GM19043 (cell line): Measurements from ENCODE around the gene CEACAM4.
"Not testable (repeated sequence)": the region's sequence is repeated elsewhere in the genome, so short reads cannot be mapped to it uniquely, and the experiment has no call there.

ENCODE experiments used
- ATAC-seq: cut with Tn5 transposase; IDR thresholded peaks from one replicate; pipeline ENCODE4 v1.9.1; 2021; ENCODE audit warnings: low read depth; ENCODE audit not compliant: unreplicated experiment

CEACAM4 gene

DNA sequence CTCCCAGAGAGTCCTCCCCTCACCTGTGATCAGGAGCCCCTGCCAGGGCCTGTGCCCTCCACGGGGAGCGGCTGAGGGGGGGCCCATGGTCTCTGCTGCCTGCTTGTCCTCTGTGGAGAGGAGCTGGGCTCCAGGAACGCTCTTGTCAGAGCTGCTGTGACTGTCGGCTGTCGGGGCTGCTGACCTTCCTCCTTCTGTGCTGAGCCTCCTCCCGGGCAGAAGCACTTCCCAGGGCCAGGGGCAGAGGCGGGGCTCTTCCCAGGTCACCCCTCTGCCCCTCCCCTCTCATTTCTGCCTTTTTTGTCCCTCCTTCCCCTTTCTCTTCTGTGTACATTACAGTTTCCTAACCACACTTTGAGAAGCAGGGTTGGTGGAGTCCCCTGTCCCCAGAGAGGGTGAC lies at the start of gene CEACAM4:
CEACAM4 (minus strand) TSS at position 198 of the 400 bp plus-strand sequence; CDS start at position 87, 111 bp downstream.
- ATAC-seq = no peak

DNA sequence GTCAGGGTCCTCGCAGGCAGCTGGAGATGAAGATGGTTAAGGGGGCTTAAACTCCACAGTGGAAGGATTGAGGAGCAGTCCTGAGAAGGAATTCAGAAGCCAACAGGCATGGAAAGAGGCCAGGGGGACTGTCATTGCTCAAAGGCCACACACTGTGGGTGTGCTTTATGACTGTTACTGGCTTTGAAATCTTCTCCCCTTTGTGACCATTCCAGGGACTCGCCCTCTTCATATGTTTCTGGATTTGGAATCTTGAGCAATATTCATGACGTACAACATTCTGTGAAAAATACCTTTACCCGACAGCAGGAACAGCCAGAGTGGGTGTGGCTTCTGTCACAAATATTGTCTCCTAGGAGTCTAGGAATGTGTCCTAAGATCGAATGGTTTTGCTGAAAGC lies 44.6 kb upstream of the CEACAM4 start:
- ATAC-seq = no peak

DNA sequence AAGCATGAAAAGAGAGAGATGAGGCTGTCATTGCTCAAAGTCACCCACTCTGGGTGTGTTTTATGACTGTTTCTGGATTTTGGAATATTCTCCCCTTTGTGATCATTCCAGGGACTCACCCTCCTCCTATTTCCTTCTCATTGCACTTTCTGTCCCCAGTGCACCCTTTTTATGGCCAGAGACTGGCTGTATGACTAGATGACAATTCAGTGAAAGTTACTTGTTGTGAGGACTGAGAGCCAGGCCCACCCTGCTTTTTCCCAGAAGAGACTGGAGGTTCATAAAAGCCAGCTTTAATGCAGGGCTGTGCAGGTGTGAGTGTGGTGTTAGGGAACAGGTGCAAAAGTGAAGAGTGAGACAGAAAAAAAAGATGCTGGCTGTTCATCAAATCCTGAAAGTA lies 43.9 kb upstream of the CEACAM4 start:
- no peak for ATAC-seq

DNA sequence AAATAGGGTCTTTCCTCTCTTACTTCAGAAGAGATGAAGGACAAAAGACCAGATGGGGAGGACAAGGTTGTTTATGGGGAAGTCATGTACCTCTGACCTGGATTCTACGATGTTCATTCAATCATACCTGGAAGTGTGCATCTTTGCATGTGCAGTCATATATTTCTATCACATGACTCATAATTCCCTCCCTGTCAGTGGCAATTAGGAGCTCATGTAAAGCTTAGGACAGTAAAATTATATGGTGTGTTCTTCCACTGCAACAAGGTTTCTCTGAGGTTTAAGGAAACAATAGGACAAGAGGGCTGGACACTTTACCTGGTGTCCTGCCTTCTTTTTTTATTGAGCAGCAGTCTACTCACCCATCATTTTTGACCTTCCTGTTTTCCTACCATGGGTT lies 41.4 kb upstream of the CEACAM4 start:
- no peak for ATAC-seq

DNA sequence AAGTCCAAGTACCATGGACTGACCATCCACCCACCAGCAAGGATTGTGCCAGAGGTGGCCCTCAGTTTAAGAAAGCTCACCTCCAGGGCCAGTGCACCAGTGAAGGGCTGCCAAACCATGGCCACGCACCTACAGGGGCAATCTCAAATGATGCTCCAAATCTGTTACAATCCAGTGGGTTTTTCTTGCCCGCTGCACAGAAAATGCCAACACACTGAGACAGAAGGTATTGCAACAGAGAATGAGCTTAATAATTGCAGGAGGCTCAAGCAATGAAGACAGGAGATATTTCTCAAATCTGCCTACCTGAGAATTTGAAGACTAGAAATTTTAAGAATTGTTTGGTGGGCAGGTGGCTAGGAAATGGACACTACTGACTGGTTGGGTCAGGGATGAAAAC lies 39.2 kb upstream of the CEACAM4 start:
- no peak for ATAC-seq

DNA sequence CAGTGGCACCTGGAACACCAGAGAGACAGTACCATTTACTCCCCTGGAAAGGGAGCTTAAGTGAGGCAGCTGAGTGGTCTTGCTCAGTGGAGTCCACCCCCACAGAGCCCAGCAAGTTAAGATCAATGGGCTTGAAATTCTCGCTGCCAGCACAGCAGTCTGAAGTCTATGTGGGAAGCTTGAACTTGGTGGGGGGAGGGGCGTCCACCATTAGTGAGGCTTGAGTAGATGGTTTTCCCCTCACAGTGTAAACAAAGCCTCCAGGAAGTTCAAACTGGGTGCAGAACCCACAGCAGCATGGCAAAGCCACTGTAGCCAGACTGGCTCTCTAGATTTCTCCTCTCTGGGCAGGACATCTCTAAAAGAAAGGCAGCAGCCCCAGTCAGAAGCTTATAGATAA lies 30.3 kb upstream of the CEACAM4 start:
- ATAC-seq = no peak

DNA sequence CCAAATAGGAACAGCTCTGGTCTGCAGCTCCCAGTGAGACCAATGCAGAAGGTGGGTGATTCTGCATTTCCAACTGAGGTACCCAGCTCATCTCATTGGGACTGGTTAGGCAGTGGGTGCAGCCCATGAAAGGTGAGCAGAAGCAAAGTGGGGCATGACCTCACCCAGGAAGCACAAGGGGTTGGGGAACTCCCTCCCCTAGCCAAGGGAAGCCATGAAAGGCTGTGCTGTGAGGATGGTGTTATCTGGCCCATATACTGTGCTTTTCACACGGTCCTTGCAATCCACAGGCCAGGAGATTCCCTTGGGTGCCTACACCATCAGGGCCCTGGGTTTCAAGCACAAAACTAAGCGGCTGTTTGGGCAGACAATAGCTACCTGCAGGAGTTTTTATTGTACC lies 29.9 kb upstream of the CEACAM4 start:
- not testable (repeated sequence) for ATAC-seq

DNA sequence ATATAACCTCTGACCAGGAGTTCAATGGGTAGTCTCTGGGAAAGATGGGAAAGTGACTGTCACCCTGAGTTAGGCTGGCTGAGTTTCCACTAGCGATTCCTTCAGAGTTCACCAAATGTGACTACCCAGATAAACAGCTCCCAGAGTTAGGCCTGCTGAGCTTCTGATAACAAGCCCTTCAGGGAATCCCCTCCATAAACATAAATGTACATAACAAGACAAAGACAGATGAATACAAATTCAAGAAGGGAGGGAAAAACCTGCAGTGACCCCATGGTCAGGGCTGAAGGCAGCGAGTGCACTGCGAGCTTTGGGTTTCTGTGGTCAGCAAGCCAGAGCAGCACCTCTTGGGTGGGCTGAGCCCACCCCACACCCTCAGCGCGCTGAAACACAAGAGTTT lies 25.4 kb upstream of the CEACAM4 start:
- no peak for ATAC-seq

DNA sequence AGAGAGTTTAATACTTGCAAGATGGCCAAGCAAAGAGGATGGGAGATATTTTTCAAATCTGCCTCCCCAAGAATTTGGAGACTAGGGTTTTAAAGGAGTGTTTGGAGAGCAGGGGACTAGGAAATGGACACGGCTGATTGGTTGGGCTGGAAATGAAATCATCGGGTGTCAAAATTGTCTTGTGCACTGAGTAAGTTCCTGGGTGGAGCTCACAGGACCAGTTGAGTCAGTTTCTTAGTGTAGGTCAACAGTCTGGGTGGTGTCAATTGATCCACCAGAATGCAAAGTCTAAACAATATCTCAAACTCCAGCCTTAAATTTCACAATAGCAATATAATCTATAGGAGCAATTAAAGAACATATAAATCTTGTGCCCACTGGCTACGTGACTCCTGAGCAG lies 23.0 kb upstream of the CEACAM4 start:
- no peak for ATAC-seq

DNA sequence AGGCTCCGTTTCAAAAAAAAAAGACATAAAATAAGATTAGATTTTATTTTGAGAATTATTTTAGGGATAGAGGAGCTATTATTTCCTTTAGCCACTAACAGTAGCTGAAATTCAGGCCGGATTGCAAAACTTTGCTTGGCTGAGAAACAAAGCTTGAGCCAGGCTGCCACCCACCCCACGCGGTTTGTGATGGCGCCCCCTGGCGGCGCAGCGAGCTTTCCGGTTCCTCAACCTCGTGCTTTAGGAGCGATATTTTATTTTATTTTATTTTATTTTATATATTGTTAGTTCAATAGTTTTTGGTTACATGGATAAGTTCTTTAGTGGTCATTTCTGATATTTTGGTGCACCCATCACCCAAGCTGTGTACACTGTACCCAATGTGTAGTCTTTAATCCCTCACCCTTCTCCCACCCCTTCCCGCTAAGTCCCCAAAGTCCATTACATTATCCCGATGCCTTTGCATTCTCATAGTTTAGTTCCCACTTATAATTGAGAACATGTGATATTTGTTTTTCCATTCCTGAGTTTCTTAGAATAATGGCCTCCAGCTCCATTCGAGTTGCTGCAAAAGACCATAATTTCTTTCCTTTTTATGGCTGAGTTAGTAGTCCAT lies 19.8 kb upstream of the CEACAM4 start:
- no peak for ATAC-seq

DNA sequence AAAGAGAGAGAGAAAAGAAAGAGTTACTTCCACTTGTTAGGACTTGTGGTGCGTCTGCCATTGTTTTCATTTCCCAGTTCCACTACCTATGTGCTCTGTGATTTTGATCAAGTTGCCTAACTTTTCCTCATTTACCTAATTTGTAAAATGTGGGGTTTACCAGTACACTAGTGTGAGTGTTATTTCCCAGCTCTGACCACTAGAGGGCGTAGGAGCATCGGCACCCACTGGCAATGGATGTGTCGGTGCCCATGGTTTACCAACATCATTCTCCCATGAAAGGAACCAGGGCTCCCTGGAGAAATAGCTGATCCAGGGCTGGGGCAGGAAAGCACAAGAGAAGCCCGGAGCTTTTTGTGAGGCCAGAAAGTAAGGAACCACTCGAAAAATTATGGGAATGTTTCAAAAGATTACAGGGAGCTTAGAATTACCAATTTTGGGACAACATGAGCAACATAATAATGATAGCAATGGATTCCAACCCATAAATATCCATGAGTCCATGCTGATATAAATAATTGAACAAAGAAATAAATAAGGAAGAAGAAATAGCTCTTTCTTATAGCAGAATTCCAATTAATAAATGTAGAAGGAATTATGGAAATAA lies 15.1 kb upstream of the CEACAM4 start:
- no peak for ATAC-seq

DNA sequence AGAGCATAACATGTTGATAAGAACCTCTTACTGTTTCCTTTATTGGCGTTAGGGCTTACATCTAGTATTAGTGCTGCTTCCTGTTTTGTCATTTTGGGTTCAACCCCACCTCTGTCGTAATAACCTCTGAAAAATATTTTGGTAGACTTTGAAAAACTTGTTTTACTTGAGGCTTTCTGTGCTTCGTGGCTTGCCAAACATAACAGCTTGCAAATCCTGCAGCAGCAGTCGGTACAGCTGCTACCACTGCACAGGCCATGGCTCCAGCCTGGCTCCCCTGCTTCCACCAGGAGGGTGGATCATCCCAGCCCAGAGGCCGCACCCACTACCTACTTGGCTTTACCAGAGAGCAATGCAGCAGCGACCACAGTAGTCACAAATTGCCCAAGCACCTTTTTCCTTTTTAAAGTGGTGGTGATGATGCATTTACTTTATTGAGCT lies 11.8 kb upstream of the CEACAM4 start:
- no peak for ATAC-seq

DNA sequence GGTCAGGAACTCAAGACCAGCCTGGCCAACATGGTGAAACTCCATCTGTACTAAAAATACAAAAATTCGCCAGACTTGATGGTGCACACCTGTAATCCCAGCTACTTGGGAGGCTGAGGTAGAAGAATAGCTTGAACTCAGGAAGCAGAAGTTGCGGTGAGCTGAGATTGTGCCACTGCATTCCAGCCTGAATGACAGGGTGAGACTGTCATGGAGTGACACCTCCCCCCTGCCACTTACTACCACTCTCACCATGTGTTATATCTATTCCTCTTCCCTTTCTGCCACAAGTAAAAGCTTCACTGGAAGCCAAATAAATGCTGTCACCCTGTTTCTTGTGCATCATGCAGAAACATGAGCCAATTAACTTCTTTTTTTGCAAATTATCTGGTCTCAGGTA lies 10.6 kb upstream of the CEACAM4 start:
- ATAC-seq = no peak

DNA sequence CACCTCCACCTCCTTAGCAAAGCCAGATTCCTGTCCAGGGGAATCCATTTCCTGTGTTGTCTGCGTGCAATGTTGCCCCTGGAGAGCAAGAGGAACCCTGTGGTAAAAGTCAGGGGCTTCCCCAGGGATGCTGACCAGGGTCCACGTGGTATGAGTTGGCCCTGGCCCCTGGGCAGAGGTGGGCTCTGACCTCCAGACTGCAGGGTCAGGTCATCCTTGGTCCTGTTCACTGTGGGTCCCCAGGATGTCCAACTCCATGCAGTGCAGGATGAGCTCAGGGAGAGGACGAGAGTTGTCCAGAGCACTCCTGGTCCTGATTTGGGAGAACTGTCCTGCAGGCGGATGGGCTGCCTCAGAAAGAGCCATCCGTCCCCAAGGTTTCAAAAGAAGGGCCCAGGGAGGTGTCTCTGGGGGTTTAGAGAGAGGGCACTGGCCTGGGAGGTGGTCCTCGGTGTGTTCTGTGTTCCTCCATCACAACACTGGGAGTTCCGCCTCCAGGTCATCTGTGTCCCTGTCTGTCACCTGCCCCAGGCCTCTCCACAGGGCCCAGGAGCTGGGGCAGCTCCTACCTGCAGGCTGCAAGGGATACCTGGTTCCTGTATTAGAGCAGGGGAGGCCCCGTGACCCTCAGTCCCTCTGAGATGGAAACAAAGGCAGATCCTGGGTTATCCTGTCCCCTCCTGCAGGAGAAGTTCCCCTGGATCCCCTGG lies 1.2 kb upstream of the CEACAM4 start:
- no peak for ATAC-seq

DNA sequence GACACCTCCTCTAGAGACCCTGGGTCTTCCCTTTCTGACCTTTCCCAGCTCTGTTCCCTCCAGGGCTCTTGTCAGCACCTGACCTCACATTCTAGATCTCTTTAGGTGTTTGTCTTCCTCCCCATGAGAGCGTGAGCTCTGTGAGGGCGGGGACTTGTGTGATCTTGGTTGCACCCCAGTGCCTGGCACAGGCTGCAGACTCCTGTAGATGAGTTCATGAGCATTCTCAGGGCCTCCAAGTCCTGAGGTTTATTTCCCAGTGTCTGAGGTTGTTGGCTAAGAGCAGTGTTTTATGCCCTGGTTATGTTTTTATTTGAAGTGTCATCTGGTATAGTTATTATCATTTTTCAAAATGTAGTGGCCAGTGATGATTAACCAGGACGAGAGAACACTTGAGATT lies 596 bp downstream of the CEACAM4 start:
- no peak for ATAC-seq

DNA sequence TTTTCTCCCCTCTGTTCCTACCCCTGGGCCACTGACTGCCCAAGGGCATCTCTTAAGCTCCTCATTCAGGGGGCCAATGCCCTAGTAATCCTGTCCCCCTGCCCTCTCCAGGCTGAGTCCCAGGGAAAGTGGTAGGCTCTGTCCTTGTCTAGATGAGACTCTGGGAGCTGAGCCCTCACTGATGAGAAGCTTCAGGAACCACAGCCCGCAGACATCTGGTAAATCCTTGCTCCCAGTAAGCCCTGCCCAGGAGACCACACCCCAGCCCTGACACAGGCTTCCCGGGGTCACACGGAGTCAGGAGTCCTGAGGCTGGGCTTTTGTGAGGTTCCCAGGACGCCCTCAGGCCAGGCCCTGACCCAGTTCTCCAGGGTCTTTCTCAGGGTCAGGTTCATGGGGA lies 1.9 kb downstream of the CEACAM4 start:
- no peak for ATAC-seq

DNA sequence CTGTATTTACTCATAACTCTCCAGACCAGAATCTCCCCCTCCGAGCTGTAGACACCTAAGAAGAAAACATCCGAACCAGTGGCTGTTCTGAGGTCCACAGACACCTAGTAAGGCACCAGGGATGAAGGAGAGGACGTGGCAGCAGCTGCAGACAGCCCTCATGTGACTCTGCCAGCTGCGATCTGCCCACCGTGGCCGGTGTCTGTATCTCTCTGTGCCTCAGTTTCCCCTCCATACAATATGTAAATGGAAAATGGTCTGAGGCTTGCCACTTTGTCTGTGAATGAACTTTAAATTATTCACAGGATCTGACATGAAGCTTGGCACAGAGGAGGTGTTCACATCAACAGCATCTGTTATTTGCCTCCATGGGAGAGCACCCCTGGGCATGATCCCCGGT lies 2.4 kb downstream of the CEACAM4 start:
- no peak for ATAC-seq

DNA sequence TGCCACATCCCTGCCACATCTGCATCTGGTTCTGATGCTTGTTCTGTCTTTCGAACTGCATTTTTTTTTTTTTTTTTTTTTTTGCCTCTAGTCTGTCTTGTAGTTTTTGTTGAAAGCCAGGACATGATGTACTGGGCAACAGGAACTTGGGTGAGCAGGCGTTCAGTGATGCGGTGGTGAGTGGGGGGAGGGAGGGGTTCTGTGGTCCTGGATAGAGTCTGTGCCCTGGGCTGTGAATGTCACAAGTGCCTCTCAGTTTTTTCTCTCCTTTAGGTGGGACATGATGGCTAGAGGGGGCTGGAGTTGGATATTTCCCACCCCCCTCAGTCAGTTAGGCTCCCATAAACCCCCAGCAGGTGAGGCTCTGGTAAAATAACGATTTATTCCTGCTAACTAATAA lies 3.5 kb downstream of the CEACAM4 start:
- no peak for ATAC-seq

DNA sequence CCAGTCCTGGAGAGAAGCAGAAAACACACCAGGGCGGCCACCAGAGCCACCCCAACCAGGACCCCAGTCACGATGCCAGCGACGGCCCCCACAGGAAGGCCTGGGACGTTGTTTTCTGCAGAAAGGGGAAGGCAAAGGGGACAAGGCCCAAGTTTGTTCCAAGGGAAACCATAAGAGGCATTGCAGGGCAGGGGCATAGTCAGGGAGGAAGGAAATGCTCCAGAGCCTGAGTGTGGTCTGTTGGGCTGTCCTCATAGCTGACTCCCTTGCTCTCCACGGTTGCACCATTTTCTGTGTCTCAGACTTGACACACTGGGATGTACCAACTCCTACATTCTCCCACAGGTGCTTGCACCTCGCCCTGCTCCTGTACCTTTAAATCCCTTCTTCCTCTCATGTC lies 5.2 kb downstream of the CEACAM4 start:
- ATAC-seq = no peak

DNA sequence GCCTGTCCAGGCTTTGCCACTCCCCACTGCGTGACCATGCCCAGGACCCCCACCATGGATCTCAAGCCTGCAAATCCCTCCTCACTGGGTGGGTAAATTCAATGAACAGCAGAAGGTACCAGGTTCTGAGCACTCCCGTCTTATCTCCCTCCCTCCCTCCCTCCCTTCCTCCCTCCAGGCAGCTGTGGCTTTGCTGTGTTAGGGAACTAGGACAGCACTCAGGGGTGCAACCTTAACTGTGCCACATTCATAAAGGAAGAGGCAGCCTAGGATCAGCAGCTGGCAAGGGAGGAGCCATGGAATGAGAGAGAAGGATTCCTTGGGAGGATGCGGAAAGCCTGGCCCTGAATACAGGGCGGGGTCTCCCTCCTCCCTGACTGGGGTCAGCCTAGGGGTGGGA lies 5.6 kb downstream of the CEACAM4 start:
- no peak for ATAC-seq

DNA sequence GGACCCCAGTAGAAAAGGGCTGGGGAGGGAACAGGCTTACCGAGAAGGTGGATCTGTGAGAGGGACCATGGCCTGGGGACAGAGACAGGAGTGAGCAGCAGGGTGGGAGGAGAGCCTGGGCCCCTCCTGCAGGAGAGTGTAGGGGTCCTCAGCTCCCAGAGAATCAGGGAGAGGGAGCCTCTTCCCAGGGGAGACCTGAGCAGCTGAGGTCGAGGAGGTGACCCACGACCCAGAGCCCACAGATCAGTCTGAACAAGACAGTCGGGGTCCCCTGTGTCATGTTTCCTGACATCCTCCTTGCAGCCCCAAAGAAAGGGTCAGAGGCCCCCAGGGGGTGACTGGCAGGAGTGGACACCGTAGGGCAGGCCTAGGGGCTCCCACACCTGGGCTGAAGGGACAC lies 6.7 kb downstream of the CEACAM4 start:
- ATAC-seq = no peak

DNA sequence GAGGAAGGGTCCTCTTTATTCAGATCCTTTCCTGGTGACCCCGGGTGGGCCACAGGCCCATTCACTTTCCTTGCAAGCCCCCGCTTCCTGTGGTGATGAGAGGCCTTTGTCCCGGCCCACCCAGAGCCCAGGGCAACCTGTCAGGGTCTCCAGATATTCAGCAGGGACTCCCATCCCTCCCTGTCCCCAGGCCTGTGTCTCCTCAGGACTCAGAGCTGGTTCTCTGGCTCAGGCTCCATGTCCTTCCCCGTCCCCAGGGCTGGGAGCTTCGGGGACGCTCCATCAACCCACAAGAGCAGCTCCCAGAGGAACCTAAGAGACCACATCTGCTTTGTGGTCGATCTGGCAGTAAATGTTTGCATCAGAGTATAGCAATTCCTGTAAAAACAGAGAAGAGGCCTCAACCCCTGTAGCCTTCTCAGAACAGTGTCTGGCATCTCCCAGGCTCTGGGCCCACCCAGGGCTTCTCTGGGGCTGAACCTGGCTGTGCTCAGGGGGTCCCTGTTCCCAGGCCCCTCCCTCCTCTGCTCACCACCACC lies 7.8 kb downstream of the CEACAM4 start:
- ATAC-seq = no peak
